Hypothalamus (tissue), 51 donors: ENCODE data around the gene STK32A.
"Not testable (repeated sequence)": the region's sequence is repeated elsewhere in the genome, so short reads cannot be mapped to it uniquely, and the experiment has no call there.

Experiments used
- DNase-seq, 51 donors: peaks; one replicate each; lab custom pipeline; 2025; lab: John Stamatoyannopoulos, UW

The STK32A gene

DNA sequence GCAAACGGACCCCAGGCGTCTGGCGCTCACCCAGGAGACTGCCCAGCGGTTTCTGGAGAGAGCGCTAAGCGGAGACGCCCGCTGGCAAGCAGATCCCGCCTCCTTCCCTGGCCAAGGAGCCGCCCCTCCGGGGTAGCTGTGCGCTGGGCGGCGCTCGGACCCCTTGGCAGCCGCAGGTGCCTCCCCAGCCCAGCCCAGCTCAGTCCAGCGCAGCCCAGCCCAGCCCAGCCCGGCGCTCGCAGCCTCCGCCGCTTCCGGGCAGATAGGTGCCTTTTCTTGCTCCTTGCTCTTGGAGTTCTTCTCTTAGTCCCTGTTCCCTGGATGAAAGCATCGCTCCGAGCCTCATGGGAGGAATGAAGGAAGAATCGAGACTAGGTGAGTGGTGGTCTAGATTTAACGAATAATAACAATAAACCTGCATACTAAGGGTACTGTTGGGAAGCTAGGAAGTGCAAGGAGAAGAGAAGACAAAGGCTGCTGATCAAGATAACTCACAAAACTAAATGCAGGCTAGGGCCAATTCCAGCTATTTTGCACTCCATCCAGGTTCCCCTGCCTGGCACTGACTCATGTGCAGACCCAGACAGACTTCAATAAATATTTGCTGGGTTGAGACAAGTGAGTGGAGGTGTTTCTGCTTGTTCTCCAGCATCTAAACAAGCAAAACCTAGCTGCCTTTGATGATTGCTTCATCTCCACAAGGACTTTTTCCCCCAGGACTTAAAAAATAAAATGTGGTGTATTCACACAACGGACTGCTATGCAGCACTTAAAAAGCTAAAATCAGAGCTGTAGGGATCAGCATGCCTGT is at the start of gene STK32A:
TSS of gene STK32A (plus strand) at position 202 of the 811 bp plus-strand sequence. CDS start 4,609 bp downstream, outside the sequence.
- peak in 46 of 51 donors; percentile 2 to 74 (median 42) for DNase-seq

DNA sequence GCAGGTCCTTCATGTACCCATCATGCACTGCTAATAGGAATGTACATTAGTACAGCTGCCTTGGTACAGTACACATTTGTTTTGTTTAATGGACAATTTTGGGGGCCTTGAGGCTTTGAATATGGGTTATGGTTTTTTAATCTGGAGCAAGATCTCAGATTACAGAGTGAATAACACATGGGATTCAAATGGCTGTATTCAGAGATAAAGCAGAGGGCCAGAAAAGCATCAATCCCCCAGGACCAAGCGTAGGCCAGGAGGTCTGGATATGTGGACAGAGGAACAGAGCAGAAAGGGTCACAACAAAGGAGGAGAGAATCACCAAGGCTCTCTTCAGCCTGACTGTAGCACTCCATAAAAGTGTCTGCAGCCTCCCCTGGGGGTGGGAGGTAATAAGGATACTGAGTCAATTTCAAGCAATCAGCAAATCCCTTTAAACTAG is 47.7 kb upstream of the STK32A start:
- peak in 2 of 51 donors; percentile 3 to 4 for DNase-seq

DNA sequence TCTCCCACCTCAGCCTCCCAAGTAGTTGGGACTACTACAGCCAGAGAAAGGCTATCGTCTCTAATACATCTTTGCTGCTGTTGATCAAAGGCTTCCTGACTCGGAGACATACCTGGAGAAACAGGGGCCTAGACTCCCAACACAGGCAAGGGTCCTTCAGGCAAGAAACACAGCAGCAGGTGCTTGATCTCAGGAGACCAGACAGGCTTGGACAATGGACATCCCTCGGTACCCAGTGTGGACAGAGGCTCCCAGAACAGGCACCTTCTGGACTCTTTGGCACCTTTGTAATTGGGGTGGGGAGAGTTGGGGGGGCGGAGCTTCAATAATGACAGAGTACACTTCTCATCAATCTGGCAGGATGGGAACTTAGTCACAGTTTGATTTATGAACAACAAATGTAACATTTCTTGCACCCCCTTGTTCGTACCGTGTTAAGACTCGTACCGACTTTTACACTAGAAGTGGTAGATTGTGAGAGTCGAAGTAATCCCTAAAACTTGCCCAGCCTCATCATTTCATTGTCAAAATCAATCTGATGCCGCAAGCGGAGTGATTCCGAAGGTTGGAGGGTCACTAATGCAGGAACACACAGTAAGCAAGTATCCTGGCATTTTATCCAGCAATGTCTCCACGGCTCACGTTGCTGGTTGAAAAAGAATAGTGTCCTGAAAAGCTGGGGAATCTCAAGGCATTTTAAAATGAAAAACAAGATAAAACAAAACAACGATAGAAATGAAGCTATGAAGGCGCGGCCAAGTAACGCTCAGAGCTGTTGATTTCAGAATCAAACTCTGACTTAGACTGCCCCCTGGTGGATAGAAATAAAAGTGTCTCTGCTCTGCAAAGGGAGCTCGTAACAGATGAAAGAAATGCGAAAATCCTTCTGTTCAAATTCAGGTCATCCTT is 46.4 kb upstream of the STK32A start:
- peak in 26 of 51 donors; percentile 5 to 84 (median 33) for DNase-seq

DNA sequence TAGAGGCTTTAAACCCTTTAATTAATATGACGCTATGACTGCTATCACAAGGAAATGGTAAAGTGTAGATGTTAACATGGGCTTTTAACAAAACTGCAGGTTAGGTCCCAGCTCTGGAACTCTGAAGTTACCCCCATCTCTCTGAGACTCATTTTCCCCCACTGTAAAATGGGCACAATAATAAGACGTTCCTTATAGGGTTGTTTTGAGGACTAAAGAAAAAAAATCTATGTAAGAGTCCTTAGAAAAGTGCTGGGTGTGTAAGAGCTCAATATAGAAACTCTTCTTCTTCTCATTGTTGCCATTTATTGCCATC is 45.8 kb upstream of the STK32A start:
- no peak for DNase-seq

DNA sequence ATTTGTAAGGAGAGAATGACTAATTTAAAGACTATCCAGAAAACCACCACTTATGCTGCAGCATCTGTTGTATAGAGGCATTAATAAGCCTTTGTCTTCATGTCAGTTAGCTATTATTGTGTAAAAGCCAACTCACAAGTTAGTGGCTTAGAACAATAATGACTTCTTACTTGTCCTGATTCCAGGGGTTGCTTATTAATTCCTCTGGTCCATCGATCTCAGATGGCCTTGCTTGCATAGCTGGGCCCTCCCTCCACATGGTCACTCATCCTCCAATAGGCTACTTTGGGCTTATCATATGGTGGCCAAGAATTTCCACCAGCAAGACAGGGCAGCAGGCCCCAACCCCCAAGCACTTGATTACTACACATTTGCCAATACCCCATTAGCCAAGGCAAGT is 44.5 kb upstream of the STK32A start:
- peak in 1 of 51 donors; percentile 2 for DNase-seq

DNA sequence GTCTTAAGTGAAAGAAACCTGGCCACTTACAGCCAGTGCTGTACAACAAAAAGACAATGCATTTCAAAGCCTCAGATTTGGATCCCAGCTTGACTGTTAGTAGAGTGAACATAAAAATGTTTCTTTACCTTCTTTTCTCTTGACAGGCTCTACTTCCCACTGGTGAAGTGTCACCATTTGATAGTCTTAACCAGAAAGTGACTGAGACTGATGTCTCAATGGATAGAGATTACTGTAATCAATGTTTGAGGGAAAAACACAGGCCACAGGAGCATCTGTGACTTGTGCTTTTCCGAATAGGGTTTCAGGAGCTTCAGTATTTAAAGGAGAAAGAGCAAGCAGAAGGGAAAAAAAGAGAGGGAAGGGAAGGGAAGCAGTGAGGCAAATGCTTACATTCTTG is 41.7 kb upstream of the STK32A start:
- DNase-seq, result no peak

GRCh38 chr5:147200004-147200403 is 34.8 kb upstream of the STK32A start:
- DNase-seq, result no peak

DNA sequence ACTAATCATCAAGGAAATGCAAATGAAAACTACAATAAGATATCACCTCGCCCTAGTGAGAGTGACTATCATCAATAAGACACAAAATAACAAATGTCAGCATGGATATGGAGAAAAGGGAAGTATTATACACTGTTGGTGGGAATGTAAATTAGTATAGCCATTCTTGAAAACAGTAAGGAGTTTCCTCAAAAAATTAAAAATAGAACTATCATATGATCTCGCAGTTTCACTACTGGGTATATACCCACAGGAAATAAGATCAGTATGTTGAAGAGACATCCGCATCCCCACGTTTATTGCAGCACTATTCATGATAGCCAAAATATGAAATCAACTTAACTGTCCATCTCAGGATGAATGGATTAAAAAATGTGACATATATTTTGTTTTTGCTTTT is 31.6 kb upstream of the STK32A start:
- DNase-seq, result no peak

DNA sequence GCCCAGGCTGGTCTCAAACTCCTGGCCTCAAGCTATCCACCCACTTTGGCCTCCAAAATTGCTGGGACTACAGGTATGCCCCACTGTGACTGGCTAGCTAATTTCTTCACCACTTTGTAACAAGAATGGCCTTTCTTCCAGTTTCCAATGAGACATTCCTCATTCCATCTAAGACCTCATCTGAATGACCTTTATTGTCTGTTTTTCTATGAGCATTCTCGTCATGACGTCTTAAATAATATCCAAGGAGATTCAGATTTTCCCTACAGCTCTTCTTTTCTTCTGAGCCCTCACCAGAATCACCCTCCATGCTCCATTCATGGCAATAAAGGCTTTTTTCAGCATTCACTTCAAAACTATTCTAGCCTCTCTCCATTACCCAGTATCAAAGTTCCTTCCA is 30.2 kb upstream of the STK32A start:
- DNase-seq, result no peak

- peak in 29 of 51 donors; percentile 17 to 85 (median 33) for DNase-seq
Observed at GRCh38 chr5:147208134-147208533, 26.7 kb upstream of the STK32A start.

- DNase-seq, result no peak
Observed at GRCh38 chr5:147216552-147217154, 18.2 kb upstream of the STK32A start.

DNA sequence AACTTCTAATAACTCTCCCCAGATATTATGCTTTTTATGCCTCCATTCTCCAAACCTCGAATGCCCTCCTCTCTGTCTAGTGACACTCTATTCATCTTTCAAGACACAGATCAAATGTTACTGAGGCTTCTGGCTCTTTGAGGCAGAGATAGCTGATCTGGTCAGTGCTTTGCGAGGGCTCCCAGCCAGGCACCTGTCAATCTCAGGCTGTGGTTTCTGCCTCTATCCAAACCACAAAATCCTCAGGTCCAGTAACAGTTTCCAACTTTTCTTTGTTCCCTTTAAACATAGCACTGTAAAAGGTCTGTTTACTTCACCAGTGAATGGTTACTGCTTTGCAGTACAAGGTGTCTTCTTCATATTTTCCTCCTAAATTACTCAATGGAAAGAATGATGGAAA is 11.5 kb upstream of the STK32A start:
- DNase-seq, result no peak

DNA sequence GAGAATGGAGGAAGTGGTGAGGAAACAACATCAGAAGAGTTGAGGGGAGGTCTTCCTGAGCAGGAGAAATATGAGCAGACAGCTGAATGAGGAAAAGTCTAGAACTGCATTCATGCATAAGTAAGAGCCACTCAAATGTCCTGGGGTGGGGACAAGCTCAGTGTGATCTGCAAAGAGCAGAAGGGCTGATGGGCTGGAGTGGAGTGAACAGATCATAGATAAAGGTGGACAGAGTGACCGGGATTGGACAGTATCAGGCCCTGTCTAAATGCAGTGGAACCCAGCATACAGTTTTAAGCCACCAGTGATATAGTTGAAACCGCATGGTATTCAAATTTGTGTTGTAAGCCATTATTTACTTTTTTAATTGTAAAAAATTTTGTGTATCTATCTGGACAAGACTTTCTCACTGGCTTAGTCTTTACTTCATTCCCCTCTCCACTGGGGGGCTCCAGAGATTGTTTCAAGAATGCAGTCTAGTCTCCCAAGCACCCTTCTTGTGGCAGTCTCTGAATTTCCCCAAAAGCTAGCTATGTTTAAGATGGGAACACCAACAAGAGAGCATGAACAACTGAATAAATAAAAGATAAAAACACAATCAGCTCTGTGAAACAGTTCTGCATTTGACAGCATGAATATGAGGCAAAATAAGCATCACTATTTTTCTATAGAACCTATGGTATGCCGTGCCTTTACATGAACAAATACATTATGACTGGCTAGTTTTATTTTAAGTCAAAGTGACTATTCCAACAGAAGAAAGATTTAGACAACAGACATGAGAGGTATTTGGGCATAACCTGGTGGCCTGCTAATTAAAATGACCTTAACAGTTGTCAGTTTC is 10.7 kb upstream of the STK32A start:
- peak in 24 of 51 donors; percentile 3 to 45 (median 15) for DNase-seq

DNA sequence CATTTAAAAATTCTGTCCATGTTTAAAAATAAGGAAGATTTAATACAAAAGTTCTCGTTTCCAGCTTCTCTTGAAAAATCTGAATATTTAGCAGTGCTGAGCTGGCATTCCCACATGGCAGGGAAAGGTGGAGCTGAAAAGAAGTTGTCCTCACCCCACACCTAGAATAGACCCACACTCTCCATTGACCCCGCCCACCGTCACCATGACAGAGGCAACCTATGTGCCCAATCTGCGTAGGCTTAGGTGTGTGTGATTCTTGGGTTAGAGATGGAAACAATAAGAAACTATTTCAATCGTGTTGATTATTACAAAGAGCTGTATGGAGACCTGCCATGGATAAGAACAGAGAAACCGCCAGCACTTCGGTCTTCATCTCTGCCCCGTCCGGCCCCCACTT is 8.9 kb upstream of the STK32A start:
- DNase-seq, result no peak

DNA sequence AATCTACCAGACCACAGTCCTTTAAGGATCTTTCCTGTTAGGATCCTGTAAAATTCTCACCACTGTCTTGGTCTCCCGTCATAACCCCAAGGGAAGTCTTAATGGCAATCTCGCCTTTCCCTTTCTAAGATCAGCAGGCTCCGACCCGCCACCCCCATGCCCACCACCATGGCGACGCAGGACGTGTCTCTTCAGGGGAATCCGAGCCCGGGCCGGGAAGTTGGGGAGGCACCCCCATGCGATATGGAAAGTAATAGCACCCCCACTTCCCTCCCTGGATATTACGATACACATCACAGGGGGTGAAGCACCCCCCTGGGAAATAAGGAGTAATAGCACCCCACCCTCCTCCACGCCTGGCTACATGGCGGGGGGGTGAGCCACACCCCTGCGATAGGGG is 8.3 kb upstream of the STK32A start:
- DNase-seq, result no peak

- DNase-seq, result peak in 4 of 51 donors; percentile 2 to 47 (median 25)
Observed at GRCh38 chr5:147234239-147234824, 494 bp upstream of the STK32A start.

GRCh38 chr5:147240266-147240985 is 5.6 kb downstream of the STK32A start:
- DNase-seq, result no peak

DNA sequence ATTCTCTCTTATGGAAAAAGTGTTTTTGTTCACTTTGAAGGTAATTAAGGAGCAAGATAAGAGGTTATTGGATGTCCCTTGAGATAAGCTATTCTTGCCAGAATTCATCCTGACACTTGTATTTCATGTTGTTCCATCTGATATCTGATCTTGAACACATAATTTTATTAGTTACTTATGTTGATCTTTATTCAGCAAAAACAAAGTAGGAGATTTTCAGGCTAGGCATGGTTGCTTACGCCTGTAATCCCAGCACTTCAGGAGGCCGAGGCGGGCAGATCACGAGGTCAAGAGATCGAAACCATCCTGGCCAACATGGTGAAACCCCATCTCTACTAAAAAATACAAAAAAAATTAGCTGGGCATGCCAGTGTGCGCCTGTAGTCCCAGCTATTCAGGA is 8.4 kb downstream of the STK32A start:
- DNase-seq, result not testable (repeated sequence)
